Esophagus muscularis mucosa (tissue), 4 donors: ENCODE results near the gene COL26A1. TPM values are rescaled to one million over a fixed set of nuclear protein-coding genes. Genes with fewer than 3 reads are reported as not detected.

Experiments used
- DNase-seq: peaks from one replicate; pipeline ENCODE4 v3.0.0-alpha.2; 2017; ENCODE audit errors: extremely low spot score
- H3K27ac ChIP-seq, 4 donors: fragments of 200-600 bp; sonication (generic); replicated peaks in 1 of 4; 1 replicate in 3 of 4; 2 replicates in 1 of 4; pipeline ENCODE4 v1.5.1; 2016 to 2019; ENCODE audit warnings: mild to moderate bottlenecking in 1 of 4
- H3K27me3 ChIP-seq, 4 donors: fragments of 200-600 bp; sonication (generic); one replicate each; pipeline versions ENCODE4 v1.5.1 to v1.6.0; 2016 to 2019
- H3K36me3 ChIP-seq, 4 donors: fragments of 200-600 bp; sonication (generic); one replicate each; pipeline ENCODE4 v1.5.1; 2016 to 2019
- H3K4me1 ChIP-seq, 4 donors: fragments of 200-600 bp; sonication (generic); one replicate each; pipeline ENCODE4 v1.5.1; 2016 to 2019
- H3K4me3 ChIP-seq, 4 donors: fragments of 200-600 bp; sonication (generic); 1 replicate in 2 of 4; 2 replicates in 2 of 4; pipeline ENCODE4 v1.5.1; 2016 to 2019; ENCODE audit warnings: mild to moderate bottlenecking in 4 of 4, moderate library complexity in 1 of 4
- H3K9me3 ChIP-seq, 4 donors: fragments of 200-600 bp; sonication (generic); 1 replicate in 3 of 4; 2 replicates in 1 of 4; pipeline ENCODE4 v1.5.1; 2016 to 2019
- CTCF ChIP-seq, 3 experiments: fragments of 200-600 bp in 2 of 3; fragments of 450-650 bp in 1 of 3; sonication (generic) in 2 of 3; IDR thresholded peaks; one replicate each; pipeline ENCODE4 v1.5.1; 2017 to 2019; ENCODE audit warnings: antibody characterized with exemption in 3 of 3, mild to moderate bottlenecking in 2 of 3, moderate library complexity in 1 of 3
- EP300 ChIP-seq: sonication (generic); formaldehyde crosslinking; IDR thresholded peaks from one replicate; pipeline ENCODE4 v1.6.1; 2017; ENCODE audit warnings: antibody characterized with exemption
- POLR2A ChIP-seq: fragments of 450-650 bp; IDR thresholded peaks from one replicate; pipeline ENCODE4 v1.6.1; 2017; ENCODE audit warnings: antibody characterized with exemption, moderate library complexity, mild to moderate bottlenecking, low read depth
- POLR2AphosphoS5 ChIP-seq, 2 donors: sonication (generic); formaldehyde crosslinking; IDR thresholded peaks; one replicate each; pipeline ENCODE4 v1.6.1; 2017; ENCODE audit warnings: antibody characterized with exemption in 2 of 2
- WGBS: methylation state at CpG from one replicate; pipeline ENCODE4 v1.1.5; 2018; 5-methylcytosine and 5-hydroxymethylcytosine counted together
- intact Hi-C: fragments of 100-400 bp; cut with DNase I; formaldehyde crosslinking; loops from one replicate; pipeline ENCODE4 v1.15.1; 2023
- total RNA-seq, 4 donors: library from RNA; depleted of rRNA; stranded (reverse); fragments of >200 nt; gene quantifications; one replicate each; pipeline versions ENCODE4 v1.1.0 to v1.2.1, GENCODE V29; 2016

The COL26A1 gene
- total RNA-seq, 4 donors from 2014 or later, result not detected

- Histone ChIP-seq H3K4me1 (no peaks in the 10 kb centered on the region), H3K27me3 (no peaks in the 10 kb centered on the region), H3K36me3 (no peaks in the 10 kb centered on the region), H3K9me3 (peaks cover 0 to 6% (median 0%) of the 10 kb centered on the region in 4 donors), H3K27ac (no peak overlapping the region), H3K4me3 (no peak overlapping the region)
- WGBS, result 94% methylated on average over 2 of the region's 2 CpGs
- TF ChIP-seq CTCF (IDR thresholded peaks at IDR 0.05), result no peak
- intact Hi-C loops, result no loop called here
- no peak for DNase-seq
These were observed 228.8 kb downstream of the COL26A1 start for GRCh38 chr7:101591504-101591903.

GRCh38 chr7:101593556-101593955 lies 230.9 kb downstream of the COL26A1 start:
- intact Hi-C loops, result no loop called here
- no peak for DNase-seq
- no peak for TF ChIP-seq EP300
- no peak for TF ChIP-seq CTCF (IDR thresholded peaks at IDR 0.05)
- TF ChIP-seq POLR2AphosphoS5 (IDR thresholded peaks at IDR 0.05), result no peak
- no peak for TF ChIP-seq POLR2A
- H3K27ac ChIP-seq, result no peak overlapping the region
- no peak overlapping the region for H3K4me3 ChIP-seq
- H3K4me1 ChIP-seq, result no peaks in the 10 kb centered on the region
- no peaks in the 10 kb centered on the region for H3K27me3 ChIP-seq
- peaks cover 0 to 6% (median 0%) of the 10 kb centered on the region in 4 donors for H3K9me3 ChIP-seq
- no peaks in the 10 kb centered on the region for H3K36me3 ChIP-seq
- WGBS, result 76% methylated on average over 6 of the region's 6 CpGs

- intact Hi-C loops, result no loop called here
- Histone ChIP-seq H3K27me3 (no peaks in the 10 kb centered on the region), H3K36me3 (no peaks in the 10 kb centered on the region), H3K9me3 (peaks cover 0 to 6% (median 0%) of the 10 kb centered on the region in 4 donors), H3K27ac (no peak overlapping the region), H3K4me1 (no peaks in the 10 kb centered on the region), H3K4me3 (no peak overlapping the region)
- 93% methylated on average over 3 of the region's 3 CpGs for WGBS
- DNase-seq, result no peak
- TF ChIP-seq POLR2A, result no peak
- TF ChIP-seq CTCF (IDR thresholded peaks at IDR 0.05), result no peak
- TF ChIP-seq EP300, result no peak
- TF ChIP-seq POLR2AphosphoS5 (IDR thresholded peaks at IDR 0.05), result no peak
These were observed 232.1 kb downstream of the COL26A1 start for GRCh38 chr7:101594790-101595189.

- no peaks in the 10 kb centered on the region for H3K36me3 ChIP-seq
- TF ChIP-seq EP300 (no peak), POLR2A (no peak), CTCF (IDR thresholded peaks at IDR 0.05) (no peak)
- DNase-seq, result no peak
- no peak overlapping the region for H3K4me3 ChIP-seq
- H3K9me3 ChIP-seq, result peaks cover 0 to 6% (median 0%) of the 10 kb centered on the region in 4 donors
- no peaks in the 10 kb centered on the region for H3K4me1 ChIP-seq
- no peak overlapping the region for H3K27ac ChIP-seq
- no peaks in the 10 kb centered on the region for H3K27me3 ChIP-seq
- 92% methylated on average over 1 of the region's 1 CpG for WGBS
- intact Hi-C loops, result no loop called here
These were observed 232.6 kb downstream of the COL26A1 start for GRCh38 chr7:101595246-101595645.

GRCh38 chr7:101595766-101596537 lies 233.3 kb downstream of the COL26A1 start:
- 73% methylated on average over 2 of the region's 4 CpGs for WGBS

More at GRCh38 chr7:101595766-101596537, 233.3 kb downstream of the COL26A1 start:
- DNase-seq, result no peak
- Histone ChIP-seq H3K4me1 (no peaks in the 10 kb centered on the region), H3K27me3 (no peaks in the 10 kb centered on the region), H3K9me3 (peaks cover 0 to 6% (median 0%) of the 10 kb centered on the region in 4 donors), H3K27ac (no peak overlapping the region), H3K4me3 (no peak overlapping the region), H3K36me3 (no peaks in the 10 kb centered on the region)
- intact Hi-C loops, result no loop called here
- no peak for TF ChIP-seq CTCF (IDR thresholded peaks at IDR 0.05)
- TF ChIP-seq POLR2AphosphoS5 (IDR thresholded peaks at IDR 0.05), result no peak
- TF ChIP-seq POLR2A, result no peak
- no peak for TF ChIP-seq EP300
